Activated T-cell treated with anti-CD3 and anti-CD28 coated beads, Interleukin-2, amount 50 U/mL, for 48 hours (primary cell): ENCODE data around the gene MLEC.
A peak's percentile ranks its signal among the peaks of the same experiment; 100 is the strongest.

Experiments
- DNase-seq, 2 experiments: peaks; one replicate each; pipeline ENCODE4 v3.0.0-alpha.2; 2020

MLEC gene, protein sequence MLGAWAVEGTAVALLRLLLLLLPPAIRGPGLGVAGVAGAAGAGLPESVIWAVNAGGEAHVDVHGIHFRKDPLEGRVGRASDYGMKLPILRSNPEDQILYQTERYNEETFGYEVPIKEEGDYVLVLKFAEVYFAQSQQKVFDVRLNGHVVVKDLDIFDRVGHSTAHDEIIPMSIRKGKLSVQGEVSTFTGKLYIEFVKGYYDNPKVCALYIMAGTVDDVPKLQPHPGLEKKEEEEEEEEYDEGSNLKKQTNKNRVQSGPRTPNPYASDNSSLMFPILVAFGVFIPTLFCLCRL

DNA sequence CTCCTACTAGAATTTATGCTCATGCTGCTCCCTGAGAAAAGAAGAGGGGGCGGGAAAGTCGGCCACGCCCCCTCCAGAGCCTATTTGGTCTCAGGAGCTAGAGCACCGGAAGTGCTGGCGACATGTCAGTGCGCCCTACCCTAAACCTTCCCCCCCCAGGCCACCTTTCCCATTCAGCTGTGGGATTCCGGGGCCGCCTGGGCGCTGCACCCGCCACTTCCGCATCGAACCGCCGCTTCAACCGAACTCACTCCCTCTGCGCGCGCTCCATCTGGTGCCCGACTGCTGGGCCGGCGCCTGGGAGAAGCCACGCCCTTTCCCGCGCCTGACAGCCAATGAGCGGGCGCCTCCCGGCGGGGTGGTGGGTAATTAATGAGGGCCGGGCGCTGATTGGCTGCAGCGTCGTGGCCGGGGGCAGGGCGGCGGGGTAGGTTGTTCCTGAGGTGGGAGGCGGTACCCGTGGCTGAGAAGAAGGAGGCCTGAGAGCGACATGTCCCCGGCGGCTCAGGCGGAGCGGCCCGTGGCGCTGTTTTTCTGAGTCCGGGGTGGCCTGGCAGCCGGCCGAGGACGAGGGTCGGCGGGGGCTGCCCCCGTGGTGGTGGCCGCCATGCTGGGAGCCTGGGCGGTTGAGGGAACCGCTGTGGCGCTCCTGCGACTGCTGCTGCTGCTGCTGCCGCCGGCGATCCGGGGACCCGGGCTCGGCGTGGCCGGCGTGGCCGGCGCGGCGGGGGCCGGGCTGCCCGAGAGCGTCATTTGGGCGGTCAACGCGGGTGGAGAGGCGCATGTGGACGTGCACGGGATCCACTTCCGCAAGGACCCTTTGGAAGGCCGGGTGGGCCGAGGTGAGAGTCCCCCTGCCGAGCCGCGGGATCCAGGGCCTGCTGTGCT is at the start of gene MLEC:
Gene MLEC (plus strand): TSS at position 460 of the 888 bp plus-strand sequence. CDS start 148 bp downstream, at position 608.
- DNase-seq = peak; percentile 99 to 100

DNA sequence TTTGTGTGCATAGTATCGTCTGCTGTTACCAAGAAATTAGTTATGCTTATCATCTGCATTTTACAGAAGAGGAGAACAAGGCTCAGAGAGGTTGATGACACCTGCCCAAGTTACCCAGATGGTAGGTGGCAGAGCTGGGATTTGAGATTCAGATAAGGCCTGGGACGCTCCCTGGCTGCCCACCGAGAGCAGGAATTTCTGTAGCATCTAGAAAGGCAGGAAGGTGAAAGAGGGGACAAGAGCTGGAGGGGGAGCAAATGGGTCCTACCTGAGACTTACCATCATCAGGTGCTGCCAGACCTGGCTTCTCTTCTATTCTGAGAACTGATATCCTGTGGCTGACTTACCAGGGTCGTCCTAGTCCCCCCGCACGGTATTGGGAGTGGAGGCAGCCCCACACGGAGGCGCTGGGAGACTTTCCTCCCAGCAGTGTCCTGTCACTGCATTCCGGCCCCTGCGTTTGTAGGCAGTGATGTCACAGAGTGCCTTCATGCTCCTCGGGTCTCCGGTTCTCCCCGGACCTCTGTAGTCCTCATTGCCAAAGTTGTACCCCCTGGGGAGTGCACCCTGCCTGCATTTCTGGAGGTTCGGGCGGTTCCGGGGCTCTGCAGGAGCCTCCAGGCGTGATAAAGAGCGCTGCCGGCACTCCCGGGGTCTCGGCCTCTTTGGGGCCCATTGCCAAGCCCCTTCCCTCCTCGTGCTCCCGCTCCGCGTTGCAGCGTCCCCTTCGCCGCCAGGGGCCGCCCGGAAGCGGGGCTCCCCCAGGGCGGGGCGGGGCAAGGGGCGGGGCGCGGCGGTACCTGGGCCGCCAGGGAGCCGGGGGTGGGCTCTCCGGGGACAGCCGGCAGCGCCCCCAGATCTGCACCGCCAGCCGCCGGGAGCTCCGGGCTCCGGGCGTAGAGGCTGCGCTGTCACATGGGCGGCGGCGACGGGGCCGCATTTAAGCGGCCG is 46.9 kb upstream of the MLEC start, which contains the start of gene CABP1:
Gene CABP1 (plus strand): TSS at position 856 of the 951 bp plus-strand sequence. CDS start 60 bp downstream, at position 916.
- DNase-seq = peak; percentile 75 to 82

DNA sequence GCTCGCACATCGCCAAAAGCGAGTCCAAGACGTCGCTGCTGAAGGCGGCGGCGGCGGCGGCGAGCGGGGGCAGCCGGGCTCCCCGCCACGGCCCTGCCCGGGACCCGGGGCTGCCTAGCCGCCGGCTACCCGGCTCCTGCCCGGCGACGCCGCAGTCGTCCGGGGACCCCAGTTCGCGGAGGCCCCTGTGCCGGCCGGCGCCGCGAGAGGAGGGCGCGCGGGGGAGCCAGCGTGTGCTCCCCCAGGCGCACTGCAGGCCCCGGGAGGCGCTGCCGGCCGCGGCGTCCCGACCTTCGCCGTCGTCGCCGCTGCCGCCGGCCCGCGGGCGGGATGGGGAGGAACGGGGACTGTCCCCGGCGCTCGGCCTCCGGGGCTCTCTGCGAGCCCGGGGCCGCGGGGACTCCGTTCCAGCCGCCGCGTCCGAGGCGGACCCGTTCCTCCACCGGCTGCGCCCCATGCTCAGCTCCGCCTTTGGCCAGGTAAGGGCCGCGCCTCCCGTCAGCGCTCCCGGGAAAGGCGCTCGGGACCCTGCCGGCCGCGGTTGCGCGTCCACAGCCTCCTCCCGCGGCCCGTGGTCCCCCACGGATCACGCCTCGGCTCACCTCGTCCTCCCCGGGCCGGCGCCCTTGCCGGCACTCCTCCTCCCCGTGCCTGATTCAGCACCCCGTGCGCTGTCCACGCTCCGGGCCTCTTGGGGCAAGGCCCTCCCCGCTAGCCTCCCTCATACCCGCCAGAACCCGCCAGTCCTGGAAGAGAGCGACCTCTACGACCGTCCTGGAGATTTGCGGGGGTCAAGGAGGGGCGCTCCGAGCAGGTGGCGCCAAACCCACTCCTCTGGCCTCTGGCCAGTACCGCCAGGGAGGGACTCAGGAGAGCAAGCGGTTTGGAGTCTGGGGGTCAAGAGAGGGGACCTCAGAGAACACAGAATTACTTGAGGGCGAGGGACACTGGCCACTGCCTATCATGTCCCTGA is 45.8 kb upstream of the MLEC start:
- peak; percentile 63 to 70 for DNase-seq

DNA sequence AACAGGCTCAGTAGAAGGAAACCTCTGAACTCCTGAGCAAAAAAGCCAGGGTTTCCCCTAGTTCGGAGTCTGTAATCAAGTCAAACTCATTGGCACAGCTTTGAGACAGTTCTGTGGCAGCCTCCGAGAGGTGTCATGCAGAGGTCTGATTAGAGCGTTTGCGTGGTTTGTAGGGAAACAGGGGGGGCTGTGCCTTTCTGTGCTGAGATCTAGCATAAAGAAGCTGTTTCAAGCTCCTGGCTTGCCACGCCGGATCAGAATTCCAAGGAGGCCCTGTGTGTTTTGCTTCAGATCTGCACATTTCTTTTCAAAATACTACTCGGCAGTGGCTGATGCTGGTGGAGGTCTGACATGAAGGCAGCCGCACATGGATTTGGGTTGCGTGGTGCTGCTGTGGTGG is 44.8 kb upstream of the MLEC start:
- DNase-seq = no peak

DNA sequence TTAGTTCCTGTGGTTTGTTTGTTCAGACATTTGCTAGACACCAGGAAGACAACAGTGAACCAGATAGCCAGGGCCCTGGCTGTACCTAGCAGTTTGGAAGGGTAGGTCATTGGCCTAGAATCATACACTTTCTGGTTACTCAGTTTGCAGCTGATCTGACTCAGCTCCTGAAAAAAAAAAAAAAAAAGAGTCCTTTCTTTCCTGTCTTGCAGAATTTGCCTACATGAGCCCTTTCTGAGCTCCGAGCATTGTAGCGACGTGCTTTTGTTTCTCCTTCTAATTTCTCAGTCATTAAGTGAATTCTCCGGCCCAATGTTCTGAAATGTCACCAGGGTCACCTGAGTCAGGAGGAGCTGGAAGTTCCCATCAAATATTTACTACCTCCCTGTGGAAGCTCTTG is 44.1 kb upstream of the MLEC start:
- DNase-seq = no peak

DNA sequence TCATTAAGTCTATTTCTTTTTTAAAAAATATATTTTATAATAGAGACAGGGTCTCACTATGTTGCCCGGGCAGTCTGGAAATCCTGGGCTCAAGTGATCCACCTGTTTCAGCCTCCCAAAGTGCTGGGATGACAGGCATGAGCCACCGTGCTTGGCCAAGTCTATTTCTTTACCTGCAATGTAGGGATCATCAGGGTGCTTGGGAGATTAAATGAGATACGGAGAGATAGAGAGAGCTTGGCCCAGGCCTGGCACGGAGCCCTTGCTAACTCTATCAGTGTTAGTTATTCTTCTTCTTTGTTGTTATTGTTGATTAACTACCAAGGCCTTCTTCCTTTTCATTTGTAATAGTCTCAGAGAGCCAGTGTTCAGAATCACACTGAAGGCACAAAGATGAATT is 43.4 kb upstream of the MLEC start:
- DNase-seq = no peak

DNA sequence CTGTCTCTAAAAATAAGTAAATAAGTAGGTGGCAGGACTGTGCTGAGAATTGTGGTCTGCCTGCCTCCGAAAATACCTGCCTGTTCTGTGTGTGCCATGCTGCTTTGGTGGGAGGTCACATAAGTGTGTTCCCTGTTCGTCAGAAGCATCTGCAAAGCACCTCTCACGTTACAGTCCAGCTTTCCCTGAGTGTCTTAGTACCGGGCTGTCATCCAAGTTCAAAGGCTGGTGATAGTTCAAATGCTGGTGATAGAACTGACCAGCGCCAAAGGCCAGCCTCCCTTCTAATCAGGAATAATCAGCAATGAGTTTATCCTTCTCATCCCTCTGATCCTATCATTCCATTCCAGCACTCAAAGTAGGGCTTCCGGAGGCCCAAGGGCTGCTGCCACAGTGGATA is 40.9 kb upstream of the MLEC start:
- no peak for DNase-seq

DNA sequence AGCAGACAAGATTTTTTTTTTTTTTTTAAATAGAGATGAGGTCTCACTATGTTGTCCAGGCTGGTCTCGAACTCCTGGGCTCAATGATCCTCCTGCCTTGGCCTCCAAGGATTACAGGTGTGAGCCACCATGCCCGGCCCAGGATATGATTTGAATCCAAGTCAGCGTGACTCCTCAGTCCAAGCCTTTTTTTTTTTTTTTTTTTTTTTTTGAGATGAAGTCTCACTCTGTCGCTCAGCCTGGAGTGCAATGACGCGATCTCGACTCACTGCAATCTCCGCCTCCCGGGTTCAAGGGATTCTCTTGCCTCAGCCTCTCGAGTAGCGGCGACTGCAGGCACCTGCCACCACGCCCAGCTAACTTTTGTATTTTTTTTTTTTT is 39.6 kb upstream of the MLEC start:
- no peak for DNase-seq

DNA sequence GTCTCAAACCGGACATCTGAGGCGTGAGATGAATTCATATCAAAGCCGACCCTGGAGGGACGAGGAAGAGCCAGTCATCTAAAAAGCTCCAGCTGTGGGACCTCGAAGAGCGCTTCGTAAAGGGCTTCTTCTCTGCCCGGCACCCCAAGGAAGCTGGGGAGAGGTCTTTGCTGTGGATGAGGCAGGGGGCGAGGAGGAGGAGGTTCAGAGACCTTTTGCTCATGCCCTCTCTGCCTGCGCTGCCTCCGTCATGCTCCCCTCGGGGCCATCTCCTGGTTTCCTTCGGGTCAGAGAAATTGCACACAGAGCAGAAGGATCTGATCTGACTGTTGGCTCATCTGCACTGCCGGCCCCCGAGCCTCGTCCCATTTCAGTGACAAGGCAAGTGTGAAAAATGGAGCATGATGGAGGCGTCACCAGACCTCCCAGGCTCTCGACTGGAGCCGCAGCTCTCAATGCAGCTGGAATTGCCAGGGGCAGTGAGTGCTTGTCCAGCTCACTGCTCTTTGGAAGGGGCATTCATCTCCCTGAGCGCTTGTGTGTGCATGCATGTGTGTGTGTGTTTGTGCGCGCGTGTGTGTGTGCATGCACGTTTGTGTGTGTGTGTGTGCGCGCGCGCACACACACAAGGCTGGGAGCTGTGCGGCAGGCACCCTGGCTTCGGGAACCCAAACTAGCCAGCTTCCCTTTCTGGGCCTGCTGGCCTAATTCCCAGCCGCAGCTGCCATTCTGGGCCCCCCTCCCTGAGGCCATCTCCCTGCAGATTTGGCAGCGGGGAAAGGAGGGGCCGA is 37.3 kb upstream of the MLEC start:
- peak in 1 of 2 experiments; percentile 41 for DNase-seq

DNA sequence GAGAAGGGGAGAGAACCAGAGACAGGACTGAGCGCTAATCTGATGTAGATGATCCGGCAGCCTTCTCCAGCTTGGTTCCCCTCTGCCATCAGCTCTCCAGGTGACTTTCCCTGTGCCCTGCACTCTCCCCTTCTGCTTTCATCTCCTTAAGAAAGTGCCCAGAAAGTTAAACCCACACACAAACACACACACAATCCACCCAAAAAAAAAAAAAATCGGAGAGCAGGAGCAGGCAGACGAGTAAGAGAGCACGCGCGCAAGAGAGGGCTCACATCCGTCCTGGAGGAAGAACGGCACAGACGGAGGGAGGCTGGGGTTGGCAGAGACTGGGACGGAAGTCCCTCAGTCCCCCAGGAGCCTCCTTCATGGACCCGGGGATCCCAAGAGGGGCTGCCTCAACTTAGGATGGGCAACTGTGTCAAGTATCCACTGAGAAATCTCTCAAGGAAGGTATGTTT is 36.7 kb upstream of the MLEC start:
- no peak for DNase-seq

DNA sequence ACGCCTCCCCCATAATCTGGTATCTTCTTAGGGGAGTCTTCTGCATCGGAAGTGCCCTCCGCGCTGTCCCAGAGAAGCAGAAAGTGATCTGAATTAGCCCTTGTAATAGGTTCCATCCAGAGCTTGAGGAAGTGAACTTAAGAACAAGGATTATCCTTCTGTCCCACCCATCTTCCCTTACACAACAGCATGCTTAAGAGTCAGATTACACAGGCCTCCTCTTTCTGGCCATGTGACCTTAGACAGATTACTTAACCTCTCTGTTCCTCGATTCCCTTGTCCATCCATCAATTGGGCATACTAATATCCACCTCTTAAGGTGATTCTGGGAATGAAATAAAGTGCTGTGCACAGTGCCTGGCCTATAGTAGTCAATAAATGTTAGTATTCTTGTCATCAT is 35.1 kb upstream of the MLEC start:
- DNase-seq = no peak

DNA sequence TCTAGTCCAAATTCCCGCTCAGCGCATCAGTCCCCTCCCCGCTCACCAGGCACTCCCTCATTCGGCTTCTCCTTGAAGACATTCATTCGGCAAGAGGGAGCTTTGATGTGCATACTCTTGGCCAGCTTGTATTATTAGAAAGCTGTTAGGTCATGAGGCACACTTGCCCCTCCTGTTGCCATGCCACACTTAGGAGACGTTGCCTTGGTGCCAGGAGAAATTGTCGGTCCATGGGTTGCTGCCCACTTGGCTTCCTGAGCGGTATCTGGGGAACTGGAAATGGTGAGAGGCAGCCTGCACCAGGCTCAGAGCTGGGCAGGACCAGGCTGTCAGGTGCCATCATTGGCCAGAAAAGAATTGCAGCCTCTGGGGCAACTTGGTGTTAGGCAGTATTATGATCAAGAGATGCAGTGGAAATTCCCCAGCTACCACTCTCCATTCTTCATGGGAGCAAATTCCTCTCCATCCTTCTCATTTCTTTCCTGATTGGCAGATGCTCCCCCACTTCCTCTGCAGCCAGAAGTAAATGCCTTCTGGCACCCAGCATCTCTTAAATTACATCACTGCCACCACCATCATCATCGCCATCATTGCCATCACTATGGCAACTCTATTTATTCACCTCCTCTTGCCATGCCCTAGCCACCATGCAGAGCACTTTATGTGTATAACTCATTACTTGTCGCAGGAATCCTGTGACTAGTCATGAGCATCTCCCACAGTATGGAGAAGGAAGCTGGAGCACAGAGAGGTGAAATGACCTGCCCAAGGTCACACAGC is 34.1 kb upstream of the MLEC start:
- DNase-seq = no peak

DNA sequence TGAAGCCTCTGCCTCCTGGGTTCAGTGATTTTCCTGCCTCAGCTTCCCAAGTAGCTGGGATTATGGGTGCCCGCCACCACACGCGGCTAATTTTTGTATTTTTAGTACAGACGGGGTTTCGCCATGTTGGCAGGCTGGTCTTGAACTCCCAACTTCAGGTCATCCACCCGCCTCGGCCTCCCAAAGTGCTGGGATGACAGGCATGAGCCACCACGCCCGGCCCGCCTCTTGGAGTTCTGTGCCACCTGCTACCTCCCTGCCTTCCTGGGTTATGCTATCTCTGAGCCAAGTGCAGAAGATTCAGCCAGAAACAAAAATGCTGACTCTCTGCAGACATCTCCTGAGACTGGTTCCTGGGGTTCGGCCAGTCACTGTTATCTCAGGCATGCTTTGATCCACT is 33.3 kb upstream of the MLEC start:
- no peak for DNase-seq

DNA sequence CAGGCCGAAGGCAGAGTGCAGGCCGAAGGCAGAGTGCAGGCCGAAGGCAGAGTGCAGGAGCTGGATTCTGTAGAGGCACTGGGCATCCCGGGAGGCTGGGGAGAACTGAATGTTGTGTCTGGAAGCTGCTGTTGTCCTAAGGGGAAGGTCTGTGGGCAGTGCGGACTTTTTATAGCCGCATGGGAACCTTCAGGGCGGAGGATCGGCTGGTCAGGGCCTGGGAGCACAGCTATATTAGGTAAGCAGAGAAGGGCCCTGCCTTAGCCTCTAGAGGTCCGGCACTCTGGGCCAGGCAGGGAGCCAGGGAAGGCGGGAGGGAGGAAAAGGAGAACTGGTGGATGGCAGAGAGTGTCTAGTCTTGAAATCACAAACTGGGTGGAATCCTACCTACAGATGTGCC is 32.3 kb upstream of the MLEC start:
- DNase-seq = no peak

DNA sequence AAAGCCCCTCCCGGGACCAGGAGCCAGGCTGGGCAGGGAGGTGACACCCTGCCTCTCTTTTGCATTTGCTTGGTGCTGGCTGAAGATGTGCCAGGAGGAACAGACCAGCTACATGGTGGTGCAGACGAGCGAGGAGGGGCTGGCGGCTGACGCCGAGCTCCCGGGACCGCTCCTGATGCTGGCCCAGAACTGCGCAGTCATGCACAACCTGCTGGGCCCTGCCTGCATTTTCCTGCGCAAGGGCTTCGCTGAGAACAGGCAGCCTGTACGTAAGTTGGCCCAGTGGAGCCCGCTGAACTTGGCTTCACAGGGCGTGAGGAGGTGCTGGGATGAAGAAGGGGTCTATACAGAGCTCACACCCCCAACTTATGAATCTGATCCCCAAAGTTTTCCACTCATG is 30.9 kb upstream of the MLEC start:
- no peak for DNase-seq

DNA sequence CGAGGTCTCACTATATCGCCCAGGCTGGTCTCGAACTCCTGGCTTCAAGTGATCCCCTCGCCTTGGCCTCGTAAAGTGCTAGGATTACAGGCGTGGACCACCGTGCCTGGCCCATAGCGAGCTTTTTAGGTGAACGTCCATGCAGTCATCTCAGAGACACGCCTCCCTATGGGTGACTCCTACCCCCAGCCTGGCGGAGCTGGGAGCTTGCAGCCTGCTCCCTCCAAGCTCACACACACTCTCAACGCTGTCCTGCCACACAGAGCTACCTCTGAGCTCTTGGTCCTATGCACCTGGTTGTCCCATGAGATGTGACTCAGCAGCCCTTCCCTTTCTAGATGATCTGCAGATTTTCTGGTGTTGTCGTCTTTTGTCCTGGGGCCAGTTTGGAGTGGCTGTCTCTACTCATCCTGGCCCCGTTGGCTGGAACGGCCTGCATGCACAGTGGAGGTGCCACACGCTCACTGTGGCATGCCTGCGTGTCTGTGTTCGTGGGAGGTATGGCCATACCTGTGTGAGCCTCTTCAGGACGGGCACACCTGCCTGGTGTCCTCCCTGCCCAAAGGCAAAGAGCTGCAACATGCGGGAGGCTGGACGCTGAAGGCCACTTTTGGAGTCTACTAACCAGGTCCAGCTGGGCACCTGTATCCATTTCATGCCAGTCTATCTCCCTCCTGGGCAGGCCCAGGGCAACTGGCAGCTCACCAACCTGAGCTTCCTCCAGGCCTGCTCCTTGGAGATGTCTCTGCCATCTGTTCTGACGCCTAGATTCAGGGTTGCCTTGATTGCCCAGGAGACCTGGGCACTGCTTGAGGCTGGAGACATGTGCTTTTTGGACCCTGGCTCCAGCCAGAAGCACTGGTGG is 28.4 kb upstream of the MLEC start:
- no peak for DNase-seq

DNA sequence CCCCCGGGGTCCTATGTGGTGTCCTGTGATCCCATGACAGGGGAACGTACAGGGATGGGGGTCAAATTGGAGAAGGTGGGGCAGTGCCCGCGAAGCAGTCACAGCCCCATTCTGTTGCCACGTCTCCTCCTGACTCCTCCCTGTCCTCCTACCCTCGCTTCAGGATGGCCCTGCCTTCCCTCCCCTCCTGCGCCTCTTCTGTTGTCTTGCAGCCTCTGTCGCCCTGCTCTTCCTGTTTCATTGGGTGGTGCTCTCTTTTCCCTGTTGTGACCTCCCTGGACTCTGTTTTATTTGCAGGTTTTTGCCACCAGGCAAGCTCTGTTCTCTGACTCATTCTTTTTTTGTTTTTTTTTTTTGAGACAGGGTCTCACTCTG is 27.8 kb upstream of the MLEC start:
- no peak for DNase-seq

DNA sequence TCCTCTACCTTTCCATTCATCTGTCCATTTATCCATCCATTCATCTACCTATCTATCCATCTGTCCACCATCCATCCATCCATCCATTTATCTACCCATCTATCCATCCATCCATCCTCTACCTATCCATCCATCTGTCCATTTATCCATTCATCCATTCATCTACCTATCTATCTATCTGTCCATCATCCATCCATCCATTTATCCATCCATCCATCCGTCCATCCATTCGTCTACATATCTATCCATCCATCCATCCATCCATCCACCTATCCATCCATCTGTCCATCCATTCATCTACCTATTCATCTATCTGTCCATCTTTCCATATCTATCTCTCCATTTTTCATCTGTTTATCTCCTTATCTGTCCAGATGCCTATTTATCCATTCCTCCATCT is 25.5 kb upstream of the MLEC start:
- no peak for DNase-seq

DNA sequence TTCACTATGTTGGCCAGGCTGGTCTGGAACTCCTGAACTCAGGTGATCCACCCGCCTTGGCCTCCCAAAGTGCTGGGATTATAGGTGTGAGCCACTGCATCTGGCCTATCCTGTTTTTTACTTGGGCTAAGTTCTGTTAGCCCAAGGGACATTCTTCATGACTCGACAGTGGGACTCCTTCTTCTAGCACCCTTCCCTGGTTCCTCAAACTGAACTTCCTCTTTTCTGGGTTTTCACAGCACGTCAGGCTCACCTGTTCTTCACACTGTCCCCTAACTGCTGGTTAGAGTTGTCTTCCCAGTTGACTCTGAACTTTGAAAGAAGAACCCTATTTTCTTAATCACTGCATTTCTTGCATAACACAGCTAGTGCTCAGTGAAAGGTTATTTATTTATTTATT is 24.1 kb upstream of the MLEC start:
- no peak for DNase-seq
